Keratinocyte (primary cell): ENCODE results near the gene NTN3. TPM values are rescaled to one million over a fixed set of nuclear protein-coding genes. Genes with fewer than 3 reads are reported as not detected.

ENCODE experiments used
- DNase-seq: peaks from one replicate; pipeline ENCODE4 v3.0.0-alpha.2; 2011; ENCODE audit warnings: low read depth, missing footprints, low spot score
- FAIRE-seq: peaks from 2 replicates; lab custom pipeline; 2011; peaks lifted over from hg19 to GRCh38; lab: Jason Lieb, UNC
- H2AFZ ChIP-seq: 2 replicates; pipeline ENCODE4 v1.6.0; 2012; ENCODE audit warnings: low read length, control low read depth, inconsistent platforms; ENCODE audit not compliant: control insufficient read depth
- H3K27ac ChIP-seq: 2 replicates; pipeline ENCODE4 v1.5.1; 2011; ENCODE audit warnings: low read length; ENCODE audit not compliant: control insufficient read depth, insufficient read depth
- H3K27me3 ChIP-seq: 3 replicates; pipeline ENCODE4 v1.6.0; 2011; ENCODE audit warnings: low read length; ENCODE audit not compliant: control insufficient read depth, insufficient read depth; ENCODE audit errors: extremely low read depth
- H3K36me3 ChIP-seq, 2 experiments: 2 replicates in 1 of 2; 3 replicates in 1 of 2; pipeline ENCODE4 v1.5.1; 2011; ENCODE audit warnings: low read length in 2 of 2, mild to moderate bottlenecking in 1 of 2; ENCODE audit not compliant: control insufficient read depth in 2 of 2, insufficient read depth in 2 of 2; ENCODE audit errors: extremely low read depth in 1 of 2
- H3K4me1 ChIP-seq: 3 replicates; pipeline ENCODE4 v1.5.1; 2011; ENCODE audit warnings: low read length; ENCODE audit not compliant: control insufficient read depth, insufficient read depth; ENCODE audit errors: extremely low read depth
- H3K4me2 ChIP-seq: 3 replicates; pipeline ENCODE4 v1.6.0; 2011; ENCODE audit warnings: low read depth, low read length; ENCODE audit not compliant: control insufficient read depth, insufficient read depth; ENCODE audit errors: extremely low read depth
- H3K4me3 ChIP-seq, 3 experiments: fragments of 200-600 bp in 1 of 3; sonication (generic) in 1 of 3; 2 replicates in 2 of 3; 3 replicates in 1 of 3; pipeline ENCODE4 v1.5.1; 2011 to 2016; ENCODE audit warnings: low read length in 3 of 3, mild to moderate bottlenecking in 3 of 3, control low read depth in 2 of 3, inconsistent platforms in 1 of 3, low read depth in 1 of 3, mixed read lengths in 1 of 3, mixed run types in 1 of 3, moderate library complexity in 1 of 3; ENCODE audit not compliant: control insufficient read depth in 2 of 3, insufficient read depth in 2 of 3; ENCODE audit errors: extremely low read depth in 1 of 3
- H3K79me2 ChIP-seq: 2 replicates; pipeline ENCODE4 v1.6.0; 2012; ENCODE audit warnings: low read length; ENCODE audit not compliant: control insufficient read depth, insufficient read depth
- H3K9ac ChIP-seq: 3 replicates; pipeline ENCODE4 v1.6.0; 2011; ENCODE audit warnings: low read length; ENCODE audit not compliant: control insufficient read depth, insufficient read depth; ENCODE audit errors: extremely low read depth
- H3K9me1 ChIP-seq: 3 replicates; pipeline ENCODE4 v1.6.0; 2011; ENCODE audit warnings: low read length; ENCODE audit not compliant: control insufficient read depth, insufficient read depth; ENCODE audit errors: extremely low read depth
- H3K9me3 ChIP-seq: 2 replicates; pipeline ENCODE4 v1.5.1; 2012; ENCODE audit warnings: low read depth, low read length; ENCODE audit not compliant: control insufficient read depth
- H4K20me1 ChIP-seq: 3 replicates; pipeline ENCODE4 v1.6.0; 2011; ENCODE audit warnings: low read length; ENCODE audit not compliant: control insufficient read depth, insufficient read depth; ENCODE audit errors: extremely low read depth
- CTCF ChIP-seq, 3 experiments: IDR thresholded peaks in 1 of 3; conservative IDR thresholded peaks in 1 of 3; optimal IDR thresholded peaks in 1 of 3; 2 replicates in 2 of 3; 3 replicates in 1 of 3; pipeline versions ENCODE3 to v1.5.1; 2011; ENCODE audit warnings: low read length in 3 of 3, mild to moderate bottlenecking in 3 of 3, moderate library complexity in 2 of 3, control low read depth in 1 of 3, inconsistent platforms in 1 of 3; ENCODE audit not compliant: insufficient read depth in 2 of 3; ENCODE audit errors: extremely low read depth in 1 of 3
- EZH2 ChIP-seq: IDR thresholded peaks from one replicate; pipeline ENCODE4 v1.6.1; 2012; ENCODE audit warnings: inconsistent platforms, mild to moderate bottlenecking, low read length, moderate library complexity
- dilution Hi-C: fragments of 300-500 bp; cut with MboI; formaldehyde crosslinking; loops from one replicate; pipeline ENCODE4 v1.7.0; 2020; ENCODE audit warnings: low sequenced_read_pairs; ENCODE audit not compliant: extremely low pct_ligation_motif_present
- polyA plus RNA-seq, 5 experiments: library from polyadenylated mRNA; depleted of rRNA in 3 of 5; stranded (reverse) in 3 of 5; stranded (forward) in 1 of 5; unstranded in 1 of 5; fragments of >200 nt; gene quantifications; 1 replicate in 1 of 5; 2 replicates in 3 of 5; 3 replicates in 1 of 5; pipeline versions ENCODE4 v1.2.1 to v1.2.3, GENCODE V29; 2011 to 2012; ENCODE audit warnings: missing spikeins in 2 of 5, low read depth in 1 of 5, low replicate concordance in 1 of 5

Gene NTN3
- polyA plus RNA-seq, 1 donor (not counting 4 experiments of a cell fraction or from before 2014, with no cell fraction given): not detected

GRCh38 chr16:2466667-2467527, 4.2 kb upstream of the NTN3 start:
- Histone ChIP-seq H3K27me3 (peaks cover 22% of the 10 kb centered on the region), H2AFZ (no peak overlapping the region), H3K79me2 (no peaks in the 10 kb centered on the region), H3K27ac (no peak overlapping the region), H3K4me1 (peaks cover 11% of the 10 kb centered on the region), H3K4me3 (no peak overlapping the region), H3K9me1 (no peaks in the 10 kb centered on the region), H4K20me1 (no peaks in the 10 kb centered on the region), H3K9me3 (no peaks in the 10 kb centered on the region), H3K36me3 (no peaks in the 10 kb centered on the region), H3K4me2 (no peak overlapping the region), H3K9ac (no peak overlapping the region)
- DNase-seq (no peak), FAIRE-seq (no peak)
- no peak for TF ChIP-seq EZH2
- no peak for TF ChIP-seq CTCF (optimal IDR thresholded peaks at IDR 0.05 in 1 of 3, IDR thresholded peaks at IDR 0.05 in 1 of 3, conservative IDR thresholded peaks at IDR 0.05 in 1 of 3; ENCODE audit: extremely low read depth in 1 of 3, insufficient read depth in 2 of 3, low read length in 3 of 3)
- dilution Hi-C loops: no loop called here

- H3K9me1 ChIP-seq: no peaks in the 10 kb centered on the region
- peak overlapping the region; percentile 37 to 64 (median 59) for H3K4me3 ChIP-seq
- no peaks in the 10 kb centered on the region for H3K9me3 ChIP-seq
- peaks cover 11% of the 10 kb centered on the region for H3K4me1 ChIP-seq
- peak overlapping the region; percentile 30 for H2AFZ ChIP-seq
- H4K20me1 ChIP-seq: no peaks in the 10 kb centered on the region
- no peaks in the 10 kb centered on the region for H3K36me3 ChIP-seq
- H3K27me3 ChIP-seq: peaks cover 28% of the 10 kb centered on the region
- dilution Hi-C loops: no loop called here
- H3K4me2 ChIP-seq: peak overlapping the region; percentile 90
- peak overlapping the region; percentile 71 for H3K9ac ChIP-seq
- H3K27ac ChIP-seq: no peak overlapping the region
- no peaks in the 10 kb centered on the region for H3K79me2 ChIP-seq
- DNase-seq: no peak
- TF ChIP-seq EZH2 (no peak), CTCF (optimal IDR thresholded peaks at IDR 0.05 in 1 of 3, IDR thresholded peaks at IDR 0.05 in 1 of 3, conservative IDR thresholded peaks at IDR 0.05 in 1 of 3; ENCODE audit: extremely low read depth in 1 of 3, insufficient read depth in 2 of 3, low read length in 3 of 3) (no peak)
- no peak for FAIRE-seq
Observed at GRCh38 chr16:2467528-2468232, 3.4 kb upstream of the NTN3 start.
